ENCODE results near the gene JARID2. TPM values are rescaled to one million over a fixed set of nuclear protein-coding genes. Genes with fewer than 3 reads are reported as not detected.
"Not testable (repeated sequence)": the region's sequence is repeated elsewhere in the genome, so short reads cannot be mapped to it uniquely, and the experiment has no call there.

The JARID2 gene
- polyA plus RNA-seq, 1 donor = 16.2 TPM

DNA sequence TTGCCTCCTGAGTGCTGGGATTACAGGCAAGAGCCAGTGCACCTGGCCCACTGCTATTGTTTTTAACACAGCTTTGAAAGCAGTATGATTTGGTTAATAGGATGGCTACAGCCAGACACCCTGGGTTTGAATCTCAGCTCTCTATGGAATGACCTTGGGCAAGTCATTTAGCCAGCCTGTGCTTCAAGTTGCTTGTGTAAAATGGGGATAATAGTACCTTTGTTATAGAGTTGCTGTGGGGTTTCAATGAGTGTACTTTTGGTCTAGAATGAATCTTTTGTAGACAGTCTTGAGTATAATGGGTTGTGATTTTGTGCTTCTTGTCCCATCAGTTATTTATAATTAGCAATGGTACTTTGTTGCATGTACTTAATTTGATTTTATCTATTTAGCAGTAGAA lies 70.9 kb downstream of the JARID2 start:
- no peak for DNase-seq

DNA sequence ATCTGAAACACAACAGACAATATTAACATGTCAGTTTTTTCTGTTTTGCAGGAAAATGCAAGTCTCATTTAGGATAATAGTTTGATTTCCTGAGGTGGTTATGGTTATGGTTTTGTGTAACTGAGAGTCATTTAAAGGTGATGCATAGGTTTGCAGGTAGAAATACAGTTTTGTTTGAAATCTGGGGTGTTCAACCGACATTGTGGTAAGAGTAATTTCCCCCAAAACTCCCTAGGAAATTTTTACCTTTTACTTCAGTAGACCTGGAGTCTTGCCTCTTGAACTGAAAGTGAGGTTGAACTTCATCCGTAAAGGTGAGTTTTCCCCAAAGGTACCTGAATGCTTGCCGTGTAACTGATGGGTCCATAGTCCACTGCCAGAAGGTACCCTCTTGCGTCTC lies 71.4 kb downstream of the JARID2 start:
- no peak for DNase-seq

DNA sequence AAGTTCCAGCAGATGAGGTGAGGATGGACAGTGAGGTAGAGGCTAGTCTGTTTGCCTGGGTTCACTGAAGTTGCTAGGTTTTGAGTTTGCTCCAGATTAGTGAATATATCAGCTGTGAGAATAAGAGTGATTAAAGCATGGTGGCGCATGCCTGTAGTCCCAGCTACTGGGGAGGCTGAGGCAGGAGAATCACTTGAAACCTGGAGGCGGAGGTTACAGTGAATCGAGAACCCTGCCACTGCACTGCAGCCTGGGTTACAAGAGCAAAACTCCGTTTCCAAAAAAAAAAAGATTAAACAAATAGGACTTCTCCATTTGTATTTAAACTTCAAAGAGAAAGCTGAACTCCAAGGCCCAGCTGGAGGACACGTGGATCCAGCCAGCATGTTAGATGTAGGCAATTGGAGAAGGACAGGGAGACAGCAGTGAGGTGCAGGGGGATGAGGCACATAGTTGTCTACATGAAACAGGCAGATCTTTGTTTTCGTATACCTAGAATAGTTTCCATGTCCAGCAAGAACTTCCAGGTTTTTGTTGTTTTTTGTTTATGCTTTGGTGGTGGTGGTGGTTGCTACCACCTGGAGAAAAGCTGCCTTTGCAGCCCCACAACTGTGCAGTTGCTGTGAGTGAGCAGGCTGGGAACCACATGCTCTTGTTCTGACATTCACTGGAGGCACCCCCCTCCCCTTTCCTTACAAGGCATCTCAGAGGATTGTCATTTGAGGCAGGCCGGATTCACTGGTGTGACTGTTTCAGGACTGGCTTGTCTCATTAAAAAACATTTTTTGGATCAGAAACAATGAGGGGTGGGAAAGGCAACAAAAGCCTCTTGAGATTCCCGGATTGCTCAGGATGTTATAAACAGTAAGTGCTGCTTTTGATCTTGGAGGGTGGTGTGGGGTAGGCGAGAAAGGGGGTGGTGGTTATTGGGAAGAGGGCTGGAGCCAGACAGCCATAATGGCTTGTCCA lies 72.3 kb downstream of the JARID2 start:
- DNase-seq = no peak

- no peak for DNase-seq
Observed at GRCh38 chr6:15319677-15320076, 73.8 kb downstream of the JARID2 start.

DNA sequence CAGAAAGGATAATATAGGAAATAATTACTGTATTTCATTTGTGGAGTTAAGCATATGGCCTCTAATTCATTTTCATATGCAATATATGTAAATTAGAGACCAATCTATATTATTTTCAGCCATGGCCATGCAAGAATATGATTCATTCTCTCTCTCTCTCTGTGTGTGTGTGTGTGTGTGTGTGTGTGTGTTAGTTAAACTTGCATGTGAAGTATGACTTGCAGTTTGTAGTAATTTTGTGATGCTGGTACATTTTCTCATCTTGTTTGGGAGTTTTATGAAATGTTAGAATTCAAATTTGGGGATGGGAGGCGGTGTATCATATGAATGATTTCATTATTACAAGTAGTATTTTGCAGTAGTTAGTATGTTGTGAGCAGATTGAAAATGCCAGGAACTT lies 74.8 kb downstream of the JARID2 start:
- DNase-seq = no peak

DNA sequence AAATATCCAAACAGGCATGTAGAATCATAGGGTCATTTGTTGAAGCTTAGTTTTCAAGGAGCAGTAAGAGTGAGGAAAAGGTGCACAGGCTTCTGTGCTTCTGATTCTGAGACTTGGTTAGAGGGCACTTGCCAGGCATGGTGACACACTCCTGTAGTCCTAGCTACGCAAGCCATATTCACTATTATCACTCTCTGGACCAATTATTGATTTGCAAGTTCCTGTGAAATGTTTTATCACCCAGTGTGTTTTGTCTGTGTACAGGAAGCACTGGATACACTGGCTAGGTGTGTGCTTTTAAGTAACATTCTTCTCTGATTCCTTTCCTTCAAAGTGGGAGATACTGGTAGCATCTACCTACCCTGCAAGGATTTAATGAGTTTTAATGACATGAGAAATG lies 76.3 kb downstream of the JARID2 start:
- no peak for DNase-seq

- no peak for DNase-seq
Observed at GRCh38 chr6:15322781-15323536, 77.1 kb downstream of the JARID2 start.

- DNase-seq = not testable (repeated sequence)
Observed at GRCh38 chr6:15323611-15324010, 77.7 kb downstream of the JARID2 start.

GRCh38 chr6:15324427-15324985 lies 78.6 kb downstream of the JARID2 start:
- no peak for DNase-seq

- no peak for DNase-seq
Observed at GRCh38 chr6:15325540-15325955, 79.7 kb downstream of the JARID2 start.

- no peak for DNase-seq
Observed at GRCh38 chr6:15326067-15326614, 80.3 kb downstream of the JARID2 start.

DNA sequence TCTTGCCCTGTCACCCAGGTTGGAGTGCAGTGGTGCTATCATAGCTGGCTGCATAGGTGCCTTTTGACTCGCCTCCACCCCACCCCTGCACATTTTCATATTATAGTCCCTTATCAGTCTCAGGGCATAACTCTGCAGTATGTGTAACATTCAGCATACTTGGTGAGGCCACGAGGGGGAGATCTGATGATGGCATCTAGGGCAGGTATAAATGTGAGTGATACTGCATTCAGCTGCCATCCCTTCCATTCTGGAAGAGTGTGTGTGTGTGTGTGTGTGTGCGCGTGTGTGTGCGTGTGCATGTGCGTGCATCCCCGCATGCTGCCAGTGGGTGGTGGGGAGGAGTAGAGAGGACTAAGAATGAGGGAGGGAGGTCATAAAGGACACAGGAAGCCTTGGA lies 81.4 kb downstream of the JARID2 start:
- no peak for DNase-seq

DNA sequence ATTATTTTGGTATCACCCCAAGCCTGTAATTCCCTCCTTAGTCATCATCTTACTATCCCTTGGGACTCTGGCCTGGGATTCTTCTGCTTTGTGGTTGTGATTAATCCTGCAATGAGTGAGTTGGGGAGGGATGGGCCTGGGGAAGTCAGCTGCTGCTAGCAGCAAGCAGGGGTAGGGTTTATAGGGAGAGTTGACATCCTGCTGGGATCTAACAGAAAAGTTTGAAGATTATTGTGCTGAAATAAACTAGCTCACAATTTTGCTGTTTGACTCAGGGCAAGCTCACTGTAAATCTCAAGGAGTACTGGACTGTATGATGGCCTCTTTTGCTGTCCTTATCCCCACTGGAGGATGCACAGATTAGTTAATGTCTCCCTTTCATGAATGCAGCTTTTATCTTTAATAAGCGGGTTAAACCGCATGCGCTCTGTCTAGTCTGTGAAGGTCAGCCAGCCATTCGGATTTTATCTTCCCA lies 83.4 kb downstream of the JARID2 start:
- DNase-seq = no peak

GRCh38 chr6:15330174-15330944 lies 84.5 kb downstream of the JARID2 start:
- DNase-seq = no peak

GRCh38 chr6:15331143-15331542 lies 85.3 kb downstream of the JARID2 start:
- no peak for DNase-seq

GRCh38 chr6:15331629-15332251 lies 85.9 kb downstream of the JARID2 start:
- no peak for DNase-seq

GRCh38 chr6:15332446-15332845 lies 86.6 kb downstream of the JARID2 start:
- DNase-seq = no peak

- no peak for DNase-seq
Observed at GRCh38 chr6:15335385-15335784, 89.5 kb downstream of the JARID2 start.

GRCh38 chr6:15335916-15336315 lies 90.0 kb downstream of the JARID2 start:
- DNase-seq = no peak

DNA sequence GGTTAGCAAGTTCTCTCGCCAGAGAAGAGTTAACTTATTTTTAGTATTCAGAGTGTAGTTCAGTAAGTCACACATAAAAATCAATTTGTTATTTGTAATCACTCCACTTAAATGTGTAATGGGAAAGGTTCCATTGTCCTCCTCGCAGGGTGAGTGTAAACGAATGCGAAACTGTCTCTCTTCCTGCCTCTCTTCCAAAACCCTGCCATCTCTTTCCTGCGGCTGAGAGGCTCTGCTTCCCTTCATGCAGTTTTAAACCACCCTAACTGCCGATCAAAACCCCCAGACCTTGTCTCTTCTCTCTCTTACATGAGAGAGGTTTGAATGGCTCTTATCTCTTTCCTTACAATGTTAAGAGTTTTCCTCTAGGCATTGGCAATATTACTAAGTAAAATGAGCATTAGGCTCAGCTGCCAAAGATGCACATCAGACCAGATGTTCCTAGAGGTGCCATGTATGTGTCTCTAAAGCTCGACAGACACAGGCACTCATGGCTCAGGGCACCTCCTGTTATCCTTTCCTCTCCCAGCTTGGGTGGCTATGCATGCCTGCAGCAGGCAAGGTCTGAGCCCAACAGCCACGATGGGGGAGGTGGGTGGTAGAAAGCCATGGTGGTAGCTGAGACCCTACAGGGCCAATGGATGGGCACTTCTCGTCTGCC lies 91.2 kb downstream of the JARID2 start:
- DNase-seq = no peak

DNA sequence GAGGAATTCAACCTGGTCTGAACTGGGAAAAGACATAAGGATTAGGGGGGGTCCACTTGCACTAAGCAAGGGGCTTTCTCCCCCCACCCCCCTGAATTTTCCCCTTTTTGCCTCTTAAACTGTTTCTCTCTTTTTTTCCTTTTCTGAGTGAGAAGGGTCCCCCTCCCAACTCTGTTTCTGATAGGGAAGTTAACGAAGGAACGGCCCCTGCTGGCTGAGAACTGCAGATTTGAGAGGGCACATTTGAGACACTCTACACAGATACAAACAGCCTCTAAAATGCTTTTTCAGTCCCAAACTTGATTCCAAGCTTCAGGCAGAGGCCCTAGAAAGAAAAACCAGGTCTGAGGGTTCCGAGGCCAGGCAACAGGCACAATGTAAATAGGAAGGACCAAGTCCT lies 91.7 kb downstream of the JARID2 start:
- DNase-seq = no peak

Data from hindlimb muscle (tissue), 1 donor.